ENCODE measurements around the gene PKP4.

PKP4 gene

GRCh38 chr2:158539176-158540005, 82.6 kb downstream of the PKP4 start:
- peak; percentile 47 to 54 for DNase-seq (ENCODE audit: low read depth in 2 of 2)

GRCh38 chr2:158542577-158542976, 85.8 kb downstream of the PKP4 start:
- no peak for DNase-seq (ENCODE audit: low read depth in 2 of 2)

GRCh38 chr2:158543957-158544356, 87.2 kb downstream of the PKP4 start:
- no peak for DNase-seq (ENCODE audit: low read depth in 2 of 2)

GRCh38 chr2:158544998-158545397, 88.2 kb downstream of the PKP4 start:
- DNase-seq (ENCODE audit: low read depth in 2 of 2): no peak

GRCh38 chr2:158546412-158547144, 89.8 kb downstream of the PKP4 start:
- DNase-seq (ENCODE audit: low read depth in 2 of 2): no peak

GRCh38 chr2:158553257-158553656, 96.5 kb downstream of the PKP4 start:
- DNase-seq (ENCODE audit: low read depth in 2 of 2): no peak

GRCh38 chr2:158554996-158555395, 98.2 kb downstream of the PKP4 start:
- no peak for DNase-seq (ENCODE audit: low read depth in 2 of 2)

GRCh38 chr2:158556124-158556523, 99.4 kb downstream of the PKP4 start:
- no peak for DNase-seq (ENCODE audit: low read depth in 2 of 2)

GRCh38 chr2:158557752-158558151, 101.0 kb downstream of the PKP4 start:
- no peak for DNase-seq (ENCODE audit: low read depth in 2 of 2)

GRCh38 chr2:158559252-158559651, 102.5 kb downstream of the PKP4 start:
- DNase-seq (ENCODE audit: low read depth in 2 of 2): no peak

GRCh38 chr2:158560259-158560658, 103.5 kb downstream of the PKP4 start:
- DNase-seq (ENCODE audit: low read depth in 2 of 2): no peak

GRCh38 chr2:158561054-158561453, 104.3 kb downstream of the PKP4 start:
- DNase-seq (ENCODE audit: low read depth in 2 of 2): no peak

- no peak for DNase-seq (ENCODE audit: low read depth in 2 of 2)
These were observed 110.5 kb downstream of the PKP4 start for GRCh38 chr2:158567208-158567607.

- no peak for DNase-seq (ENCODE audit: low read depth in 2 of 2)
These were observed 112.5 kb downstream of the PKP4 start for GRCh38 chr2:158569284-158569683.

- DNase-seq (ENCODE audit: low read depth in 2 of 2): no peak
These were observed 114.1 kb downstream of the PKP4 start for GRCh38 chr2:158570869-158571268.

- no peak for DNase-seq (ENCODE audit: low read depth in 2 of 2)
These were observed 117.0 kb downstream of the PKP4 start for GRCh38 chr2:158573739-158574138.

GRCh38 chr2:158575051-158575635, 118.4 kb downstream of the PKP4 start:
- DNase-seq (ENCODE audit: low read depth in 2 of 2): no peak

- DNase-seq (ENCODE audit: low read depth in 2 of 2): no peak
These were observed 120.4 kb downstream of the PKP4 start for GRCh38 chr2:158577141-158577540.

GRCh38 chr2:158578703-158579330, 122.1 kb downstream of the PKP4 start:
- no peak for DNase-seq (ENCODE audit: low read depth in 2 of 2)

- no peak for DNase-seq (ENCODE audit: low read depth in 2 of 2)
These were observed 123.2 kb downstream of the PKP4 start for GRCh38 chr2:158579928-158580327.

- no peak for DNase-seq (ENCODE audit: low read depth in 2 of 2)
These were observed 124.0 kb downstream of the PKP4 start for GRCh38 chr2:158580760-158581159.

- DNase-seq (ENCODE audit: low read depth in 2 of 2): no peak
These were observed 125.9 kb downstream of the PKP4 start for GRCh38 chr2:158582670-158583069.
